ENCODE results near the gene BRINP3.

Gene BRINP3

GRCh38 chr1:190444464-190444863 is 33.2 kb downstream of the BRINP3 start:
- H3K27ac ChIP-seq (ENCODE audit: low read length): no peak overlapping the region
- H3K27me3 ChIP-seq (ENCODE audit: control insufficient read depth, insufficient read depth, low read length): no peaks in the 10 kb centered on the region
- H3K36me3 ChIP-seq (ENCODE audit: control insufficient read depth, low read depth, low read length): no peaks in the 10 kb centered on the region
- H3K4me1 ChIP-seq (ENCODE audit: control insufficient read depth, low read depth, low read length): peaks cover 8% of the 10 kb centered on the region
- no peaks in the 10 kb centered on the region for H3K9me3 ChIP-seq (ENCODE audit: control insufficient read depth, low read depth, low read length)
- H3K9ac ChIP-seq (ENCODE audit: low read length): no peak overlapping the region
- H3K4me3 ChIP-seq (ENCODE audit: low read length): no peak overlapping the region

DNA sequence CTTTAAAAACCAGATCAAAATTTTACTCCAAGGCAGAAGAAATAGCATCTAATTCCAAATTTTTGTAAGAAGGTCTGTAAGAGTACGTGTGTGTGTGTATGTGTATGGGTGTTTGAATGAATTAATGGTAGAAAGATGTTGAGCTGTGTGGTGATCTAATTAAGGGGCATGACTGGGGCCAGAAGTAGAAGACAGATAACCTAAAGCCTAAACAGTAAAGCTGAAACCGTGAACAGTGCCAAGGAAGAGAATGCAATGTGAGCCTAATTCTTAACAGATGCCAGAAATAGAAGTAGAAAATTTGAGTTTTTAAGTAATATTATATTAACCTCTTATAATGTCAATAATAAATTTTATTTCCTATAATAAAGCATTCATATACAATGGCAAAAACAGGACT is 38.2 kb downstream of the BRINP3 start:
- H3K4me3 ChIP-seq (ENCODE audit: low read length): no peak overlapping the region
- H3K4me1 ChIP-seq (ENCODE audit: control insufficient read depth, low read depth, low read length): peaks cover 5% of the 10 kb centered on the region
- H3K9me3 ChIP-seq (ENCODE audit: control insufficient read depth, low read depth, low read length): no peaks in the 10 kb centered on the region
- no peak overlapping the region for H3K27ac ChIP-seq (ENCODE audit: low read length)
- H3K9ac ChIP-seq (ENCODE audit: low read length): no peak overlapping the region
- no peaks in the 10 kb centered on the region for H3K27me3 ChIP-seq (ENCODE audit: control insufficient read depth, insufficient read depth, low read length)
- H3K36me3 ChIP-seq (ENCODE audit: control insufficient read depth, low read depth, low read length): no peaks in the 10 kb centered on the region

DNA sequence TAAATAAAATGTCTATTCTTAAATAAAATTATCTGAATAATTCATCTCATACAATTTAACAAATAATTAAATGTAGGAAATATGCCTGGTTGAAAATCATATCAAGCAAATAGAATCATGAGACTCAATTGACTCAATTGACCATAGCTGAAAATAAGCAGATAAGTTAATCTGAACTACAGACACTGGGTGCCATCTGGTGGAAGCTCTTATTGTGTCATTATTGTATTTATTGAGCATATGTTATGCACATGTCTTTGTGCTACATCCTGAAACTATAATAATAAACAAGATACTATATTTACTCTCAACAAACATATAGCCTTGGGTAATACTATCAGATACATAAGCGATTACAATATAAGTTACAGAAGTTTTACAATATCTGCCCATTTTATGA is 41.0 kb downstream of the BRINP3 start:
- no peak overlapping the region for H3K9ac ChIP-seq (ENCODE audit: low read length)
- H3K9me3 ChIP-seq (ENCODE audit: control insufficient read depth, low read depth, low read length): no peaks in the 10 kb centered on the region
- no peaks in the 10 kb centered on the region for H3K27me3 ChIP-seq (ENCODE audit: control insufficient read depth, insufficient read depth, low read length)
- H3K4me3 ChIP-seq (ENCODE audit: low read length): no peak overlapping the region
- no peaks in the 10 kb centered on the region for H3K4me1 ChIP-seq (ENCODE audit: control insufficient read depth, low read depth, low read length)
- H3K36me3 ChIP-seq (ENCODE audit: control insufficient read depth, low read depth, low read length): no peaks in the 10 kb centered on the region
- no peak overlapping the region for H3K27ac ChIP-seq (ENCODE audit: low read length)

- Histone ChIP-seq H3K27ac (ENCODE audit: low read length) (no peak overlapping the region), H3K27me3 (ENCODE audit: control insufficient read depth, insufficient read depth, low read length) (no peaks in the 10 kb centered on the region), H3K9ac (ENCODE audit: low read length) (no peak overlapping the region), H3K36me3 (ENCODE audit: control insufficient read depth, low read depth, low read length) (no peaks in the 10 kb centered on the region), H3K4me3 (ENCODE audit: low read length) (no peak overlapping the region), H3K4me1 (ENCODE audit: control insufficient read depth, low read depth, low read length) (no peaks in the 10 kb centered on the region), H3K9me3 (ENCODE audit: control insufficient read depth, low read depth, low read length) (no peaks in the 10 kb centered on the region)
Observed at GRCh38 chr1:190429932-190430331, 47.7 kb downstream of the BRINP3 start.

DNA sequence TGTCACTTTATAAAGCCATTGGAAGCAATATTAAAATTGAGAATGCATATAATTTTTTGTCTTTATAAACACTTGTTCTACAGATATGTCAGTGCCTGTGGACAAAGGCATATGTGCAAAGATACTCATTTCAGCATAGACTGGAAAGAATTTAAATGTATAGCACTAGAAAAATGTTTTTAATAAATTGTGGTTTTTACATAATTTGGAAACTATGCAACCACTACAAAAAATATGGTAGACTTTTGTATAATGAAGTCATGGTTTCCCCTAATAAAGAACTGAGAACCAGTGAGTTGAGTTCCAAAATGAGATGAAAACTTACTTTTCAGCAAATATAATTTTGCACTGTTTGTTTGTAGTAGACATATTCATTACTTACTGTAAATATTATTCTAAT is 48.5 kb downstream of the BRINP3 start:
- H3K4me1 ChIP-seq (ENCODE audit: control insufficient read depth, low read depth, low read length): no peaks in the 10 kb centered on the region
- no peak overlapping the region for H3K9ac ChIP-seq (ENCODE audit: low read length)
- H3K27ac ChIP-seq (ENCODE audit: low read length): no peak overlapping the region
- no peaks in the 10 kb centered on the region for H3K36me3 ChIP-seq (ENCODE audit: control insufficient read depth, low read depth, low read length)
- no peaks in the 10 kb centered on the region for H3K9me3 ChIP-seq (ENCODE audit: control insufficient read depth, low read depth, low read length)
- no peaks in the 10 kb centered on the region for H3K27me3 ChIP-seq (ENCODE audit: control insufficient read depth, insufficient read depth, low read length)
- H3K4me3 ChIP-seq (ENCODE audit: low read length): no peak overlapping the region

DNA sequence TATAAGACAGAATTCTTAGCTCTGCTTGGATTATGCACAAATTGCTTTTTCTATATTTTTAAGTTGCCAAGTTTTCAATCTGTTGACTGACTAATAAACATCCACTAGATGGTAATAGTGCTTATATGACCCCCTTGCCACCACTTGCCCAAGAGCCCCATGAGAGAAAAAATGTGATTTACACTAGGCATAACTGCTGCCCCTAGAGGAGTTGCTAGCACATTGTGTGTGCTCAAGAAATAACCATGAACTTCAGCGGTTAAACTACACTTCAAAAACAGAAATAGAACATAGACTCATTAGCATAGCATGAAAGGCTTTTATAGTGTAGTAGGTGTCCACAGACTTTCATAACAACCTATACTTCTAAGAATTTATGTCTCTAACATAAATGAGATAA is 61.4 kb downstream of the BRINP3 start:
- no peak overlapping the region for H3K9ac ChIP-seq (ENCODE audit: low read length)
- no peak overlapping the region for H3K4me3 ChIP-seq (ENCODE audit: low read length)
- H3K4me1 ChIP-seq (ENCODE audit: control insufficient read depth, low read depth, low read length): no peaks in the 10 kb centered on the region
- H3K27me3 ChIP-seq (ENCODE audit: control insufficient read depth, insufficient read depth, low read length): no peaks in the 10 kb centered on the region
- no peaks in the 10 kb centered on the region for H3K9me3 ChIP-seq (ENCODE audit: control insufficient read depth, low read depth, low read length)
- H3K27ac ChIP-seq (ENCODE audit: low read length): no peak overlapping the region
- H3K36me3 ChIP-seq (ENCODE audit: control insufficient read depth, low read depth, low read length): no peaks in the 10 kb centered on the region

- no peak overlapping the region for H3K27ac ChIP-seq (ENCODE audit: low read length)
- no peaks in the 10 kb centered on the region for H3K4me1 ChIP-seq (ENCODE audit: control insufficient read depth, low read depth, low read length)
- no peaks in the 10 kb centered on the region for H3K36me3 ChIP-seq (ENCODE audit: control insufficient read depth, low read depth, low read length)
- no peaks in the 10 kb centered on the region for H3K9me3 ChIP-seq (ENCODE audit: control insufficient read depth, low read depth, low read length)
- no peak overlapping the region for H3K9ac ChIP-seq (ENCODE audit: low read length)
- H3K4me3 ChIP-seq (ENCODE audit: low read length): no peak overlapping the region
- H3K27me3 ChIP-seq (ENCODE audit: control insufficient read depth, insufficient read depth, low read length): no peaks in the 10 kb centered on the region
Observed at GRCh38 chr1:190413142-190413541, 64.5 kb downstream of the BRINP3 start.

GRCh38 chr1:190403402-190403801 is 74.3 kb downstream of the BRINP3 start:
- Histone ChIP-seq H3K9me3 (ENCODE audit: control insufficient read depth, low read depth, low read length) (no peaks in the 10 kb centered on the region), H3K36me3 (ENCODE audit: control insufficient read depth, low read depth, low read length) (no peaks in the 10 kb centered on the region), H3K4me1 (ENCODE audit: control insufficient read depth, low read depth, low read length) (no peaks in the 10 kb centered on the region), H3K4me3 (ENCODE audit: low read length) (no peak overlapping the region), H3K27me3 (ENCODE audit: control insufficient read depth, insufficient read depth, low read length) (no peaks in the 10 kb centered on the region), H3K27ac (ENCODE audit: low read length) (no peak overlapping the region), H3K9ac (ENCODE audit: low read length) (no peak overlapping the region)

- H3K36me3 ChIP-seq (ENCODE audit: control insufficient read depth, low read depth, low read length): no peaks in the 10 kb centered on the region
- no peaks in the 10 kb centered on the region for H3K9me3 ChIP-seq (ENCODE audit: control insufficient read depth, low read depth, low read length)
- no peaks in the 10 kb centered on the region for H3K4me1 ChIP-seq (ENCODE audit: control insufficient read depth, low read depth, low read length)
- H3K27me3 ChIP-seq (ENCODE audit: control insufficient read depth, insufficient read depth, low read length): no peaks in the 10 kb centered on the region
- no peak overlapping the region for H3K4me3 ChIP-seq (ENCODE audit: low read length)
- H3K9ac ChIP-seq (ENCODE audit: low read length): no peak overlapping the region
- H3K27ac ChIP-seq (ENCODE audit: low read length): no peak overlapping the region
Observed at GRCh38 chr1:190399233-190399632, 78.4 kb downstream of the BRINP3 start.

DNA sequence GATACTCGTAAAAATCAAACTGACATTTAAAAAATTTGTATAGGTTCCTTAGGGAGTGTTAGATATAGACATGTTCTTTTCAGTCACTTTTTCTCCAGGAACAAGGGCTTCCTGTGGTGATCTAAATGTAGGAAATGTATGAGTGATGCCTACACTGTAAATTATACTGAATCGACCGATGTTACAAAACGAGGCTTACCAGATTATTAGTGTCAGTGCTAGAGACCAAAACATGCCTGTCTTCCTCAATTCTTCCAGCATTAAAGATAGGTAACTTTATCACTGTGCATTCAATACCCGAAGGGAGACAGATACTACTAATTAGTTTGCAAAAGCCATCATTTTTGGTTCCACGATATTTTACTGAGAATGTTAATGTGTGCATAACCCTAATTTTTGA is 86.1 kb downstream of the BRINP3 start:
- Histone ChIP-seq H3K9ac (ENCODE audit: low read length) (no peak overlapping the region), H3K9me3 (ENCODE audit: control insufficient read depth, low read depth, low read length) (no peaks in the 10 kb centered on the region), H3K4me1 (ENCODE audit: control insufficient read depth, low read depth, low read length) (no peaks in the 10 kb centered on the region), H3K27me3 (ENCODE audit: control insufficient read depth, insufficient read depth, low read length) (no peaks in the 10 kb centered on the region), H3K36me3 (ENCODE audit: control insufficient read depth, low read depth, low read length) (no peaks in the 10 kb centered on the region), H3K27ac (ENCODE audit: low read length) (no peak overlapping the region), H3K4me3 (ENCODE audit: low read length) (no peak overlapping the region)

- no peak overlapping the region for H3K27ac ChIP-seq (ENCODE audit: low read length)
- H3K4me1 ChIP-seq (ENCODE audit: control insufficient read depth, low read depth, low read length): no peaks in the 10 kb centered on the region
- H3K4me3 ChIP-seq (ENCODE audit: low read length): no peak overlapping the region
- H3K9me3 ChIP-seq (ENCODE audit: control insufficient read depth, low read depth, low read length): no peaks in the 10 kb centered on the region
- H3K9ac ChIP-seq (ENCODE audit: low read length): no peak overlapping the region
- no peaks in the 10 kb centered on the region for H3K36me3 ChIP-seq (ENCODE audit: control insufficient read depth, low read depth, low read length)
- no peaks in the 10 kb centered on the region for H3K27me3 ChIP-seq (ENCODE audit: control insufficient read depth, insufficient read depth, low read length)
Observed at GRCh38 chr1:190377991-190378390, 99.7 kb downstream of the BRINP3 start.

- Histone ChIP-seq H3K27me3 (ENCODE audit: control insufficient read depth, insufficient read depth, low read length) (no peaks in the 10 kb centered on the region), H3K4me3 (ENCODE audit: low read length) (no peak overlapping the region), H3K36me3 (ENCODE audit: control insufficient read depth, low read depth, low read length) (no peaks in the 10 kb centered on the region), H3K9ac (ENCODE audit: low read length) (no peak overlapping the region), H3K27ac (ENCODE audit: low read length) (no peak overlapping the region), H3K4me1 (ENCODE audit: control insufficient read depth, low read depth, low read length) (no peaks in the 10 kb centered on the region), H3K9me3 (ENCODE audit: control insufficient read depth, low read depth, low read length) (no peaks in the 10 kb centered on the region)
Observed at GRCh38 chr1:190377294-190377693, 100.4 kb downstream of the BRINP3 start.
